ENCODE data around the gene KRTAP4-7. TPM values are rescaled to one million over a fixed set of nuclear protein-coding genes. Genes with fewer than 3 reads are reported as not detected.

The KRTAP4-7 gene
- total and polyA plus RNA-seq, 2 experiments from 2014 or later: not detected

DNA sequence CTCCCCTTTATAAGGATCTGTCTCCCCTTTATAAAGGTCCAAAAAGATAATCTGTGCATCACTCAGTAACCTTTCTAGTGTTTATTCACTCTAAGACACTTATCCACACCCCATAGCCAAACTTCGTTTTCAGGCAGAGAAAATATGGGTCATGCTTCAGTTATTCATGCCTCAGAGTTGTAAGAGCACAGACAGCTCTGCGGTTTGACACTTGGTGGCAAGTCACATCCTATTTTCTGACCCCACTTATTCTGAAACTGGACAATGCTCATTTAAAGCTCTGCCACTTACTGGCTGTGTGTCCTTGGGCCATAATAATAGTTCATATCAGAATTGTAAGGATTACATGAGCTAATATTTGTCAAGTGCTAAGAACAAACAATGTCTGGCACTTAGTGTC lies 34.8 kb upstream of the KRTAP4-7 start (continued):
- TF ChIP-seq, protein P1, sequence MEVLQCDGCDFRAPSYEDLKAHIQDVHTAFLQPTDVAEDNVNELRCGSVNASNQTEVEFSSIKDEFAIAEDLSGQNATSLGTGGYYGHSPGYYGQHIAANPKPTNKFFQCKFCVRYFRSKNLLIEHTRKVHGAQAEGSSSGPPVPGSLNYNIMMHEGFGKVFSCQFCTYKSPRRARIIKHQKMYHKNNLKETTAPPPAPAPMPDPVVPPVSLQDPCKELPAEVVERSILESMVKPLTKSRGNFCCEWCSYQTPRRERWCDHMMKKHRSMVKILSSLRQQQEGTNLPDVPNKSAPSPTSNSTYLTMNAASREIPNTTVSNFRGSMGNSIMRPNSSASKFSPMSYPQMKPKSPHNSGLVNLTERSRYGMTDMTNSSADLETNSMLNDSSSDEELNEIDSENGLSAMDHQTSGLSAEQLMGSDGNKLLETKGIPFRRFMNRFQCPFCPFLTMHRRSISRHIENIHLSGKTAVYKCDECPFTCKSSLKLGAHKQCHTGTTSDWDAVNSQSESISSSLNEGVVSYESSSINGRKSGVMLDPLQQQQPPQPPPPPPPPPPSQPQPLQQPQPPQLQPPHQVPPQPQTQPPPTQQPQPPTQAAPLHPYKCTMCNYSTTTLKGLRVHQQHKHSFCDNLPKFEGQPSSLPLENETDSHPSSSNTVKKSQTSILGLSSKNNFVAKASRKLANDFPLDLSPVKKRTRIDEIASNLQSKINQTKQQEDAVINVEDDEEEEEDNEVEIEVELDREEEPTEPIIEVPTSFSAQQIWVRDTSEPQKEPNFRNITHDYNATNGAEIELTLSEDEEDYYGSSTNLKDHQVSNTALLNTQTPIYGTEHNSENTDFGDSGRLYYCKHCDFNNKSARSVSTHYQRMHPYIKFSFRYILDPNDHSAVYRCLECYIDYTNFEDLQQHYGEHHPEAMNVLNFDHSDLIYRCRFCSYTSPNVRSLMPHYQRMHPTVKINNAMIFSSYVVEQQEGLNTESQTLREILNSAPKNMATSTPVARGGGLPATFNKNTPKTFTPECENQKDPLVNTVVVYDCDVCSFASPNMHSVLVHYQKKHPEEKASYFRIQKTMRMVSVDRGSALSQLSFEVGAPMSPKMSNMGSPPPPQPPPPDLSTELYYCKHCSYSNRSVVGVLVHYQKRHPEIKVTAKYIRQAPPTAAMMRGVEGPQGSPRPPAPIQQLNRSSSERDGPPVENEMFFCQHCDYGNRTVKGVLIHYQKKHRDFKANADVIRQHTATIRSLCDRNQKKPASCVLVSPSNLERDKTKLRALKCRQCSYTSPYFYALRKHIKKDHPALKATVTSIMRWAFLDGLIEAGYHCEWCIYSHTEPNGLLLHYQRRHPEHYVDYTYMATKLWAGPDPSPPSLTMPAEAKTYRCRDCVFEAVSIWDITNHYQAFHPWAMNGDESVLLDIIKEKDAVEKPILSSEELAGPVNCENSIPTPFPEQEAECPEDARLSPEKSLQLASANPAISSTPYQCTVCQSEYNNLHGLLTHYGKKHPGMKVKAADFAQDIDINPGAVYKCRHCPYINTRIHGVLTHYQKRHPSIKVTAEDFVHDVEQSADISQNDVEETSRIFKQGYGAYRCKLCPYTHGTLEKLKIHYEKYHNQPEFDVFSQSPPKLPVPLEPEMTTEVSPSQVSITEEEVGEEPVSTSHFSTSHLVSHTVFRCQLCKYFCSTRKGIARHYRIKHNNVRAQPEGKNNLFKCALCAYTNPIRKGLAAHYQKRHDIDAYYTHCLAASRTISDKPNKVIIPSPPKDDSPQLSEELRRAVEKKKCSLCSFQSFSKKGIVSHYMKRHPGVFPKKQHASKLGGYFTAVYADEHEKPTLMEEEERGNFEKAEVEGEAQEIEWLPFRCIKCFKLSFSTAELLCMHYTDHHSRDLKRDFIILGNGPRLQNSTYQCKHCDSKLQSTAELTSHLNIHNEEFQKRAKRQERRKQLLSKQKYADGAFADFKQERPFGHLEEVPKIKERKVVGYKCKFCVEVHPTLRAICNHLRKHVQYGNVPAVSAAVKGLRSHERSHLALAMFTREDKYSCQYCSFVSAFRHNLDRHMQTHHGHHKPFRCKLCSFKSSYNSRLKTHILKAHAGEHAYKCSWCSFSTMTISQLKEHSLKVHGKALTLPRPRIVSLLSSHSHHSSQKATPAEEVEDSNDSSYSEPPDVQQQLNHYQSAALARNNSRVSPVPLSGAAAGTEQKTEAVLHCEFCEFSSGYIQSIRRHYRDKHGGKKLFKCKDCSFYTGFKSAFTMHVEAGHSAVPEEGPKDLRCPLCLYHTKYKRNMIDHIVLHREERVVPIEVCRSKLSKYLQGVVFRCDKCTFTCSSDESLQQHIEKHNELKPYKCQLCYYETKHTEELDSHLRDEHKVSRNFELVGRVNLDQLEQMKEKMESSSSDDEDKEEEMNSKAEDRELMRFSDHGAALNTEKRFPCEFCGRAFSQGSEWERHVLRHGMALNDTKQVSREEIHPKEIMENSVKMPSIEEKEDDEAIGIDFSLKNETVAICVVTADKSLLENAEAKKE (CRISPR knock-in tag; IDR thresholded peaks at IDR 0.05): no peak

DNA sequence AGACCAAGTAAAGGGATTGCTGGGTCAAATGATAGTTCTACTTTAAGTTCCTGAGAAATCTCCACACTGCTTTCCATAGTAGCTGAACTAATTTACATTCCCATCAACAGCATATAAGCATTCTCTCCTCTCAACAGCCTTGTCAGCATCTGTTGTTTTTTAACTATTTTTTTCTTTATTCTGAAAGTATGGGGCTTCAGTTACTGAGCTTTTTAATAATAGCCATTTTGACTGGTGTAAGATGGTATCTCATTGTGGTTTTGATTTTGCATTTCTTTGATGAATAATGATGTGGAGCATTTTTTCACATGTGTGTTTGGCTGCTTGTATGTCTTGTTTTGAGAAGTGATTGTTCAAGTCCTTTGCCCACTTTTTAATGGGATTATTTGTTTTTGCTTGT lies 31.4 kb upstream of the KRTAP4-7 start:
- DNase-seq (ENCODE audit: low spot score) (no peak), ATAC-seq (no peak)
- H3K9me2 ChIP-seq (ENCODE audit: insufficient read depth): no peaks in the 10 kb centered on the region
- H3K79me2 ChIP-seq (replicated peaks; ENCODE audit: insufficient read depth): no peaks in the 10 kb centered on the region
- no peaks in the 10 kb centered on the region for H4K20me1 ChIP-seq (replicated peaks; ENCODE audit: insufficient read depth)
- Mint-ChIP-seq H3K27me3 (ENCODE audit: insufficient read depth, low read depth, poor library complexity) (no peaks in the 10 kb centered on the region), H3K4me1 (peaks cover 16% of the 10 kb centered on the region), H3K27ac (no peak overlapping the region), H3K4me3 (no peak overlapping the region), H3K9me3 (peaks cover 6% of the 10 kb centered on the region; the same call in 1 of the 3 replicates), H3K36me3 (ENCODE audit: low read depth) (0 out of 3 replicates have a peak, but pooled peaks cover 3% of the 10 kb centered on the region)
- no peak overlapping the region for H2AFZ ChIP-seq
- H3K27ac ChIP-seq (ENCODE audit: low read depth): no peak overlapping the region
- no peaks in the 10 kb centered on the region for H3K36me3 ChIP-seq (ENCODE audit: insufficient read depth)
- H3F3A ChIP-seq (replicated peaks; ENCODE audit: low read depth): no peaks in the 10 kb centered on the region
- H3K27me3 ChIP-seq (ENCODE audit: insufficient read depth): no peaks in the 10 kb centered on the region
- H3K4me2 ChIP-seq: no peak overlapping the region
- no peak overlapping the region for H3K4me3 ChIP-seq
- peaks cover 8% of the 10 kb centered on the region for H3K4me1 ChIP-seq (ENCODE audit: insufficient read depth)
- TF ChIP-seq ZNF114 (CRISPR knock-in tag; IDR thresholded peaks at IDR 0.05) (no peak), CREB1 (CRISPR knock-in tag; IDR thresholded peaks at IDR 0.05; ENCODE audit: low read depth) (no peak), EZH2phosphoT487 (IDR thresholded peaks at IDR 0.05; ENCODE audit: unreplicated experiment) (no peak), STAT1 (IDR thresholded peaks at IDR 0.05; ENCODE audit: unreplicated experiment) (no peak), EZH2 (IDR thresholded peaks at IDR 0.05; ENCODE audit: low read depth, unreplicated experiment) (no peak), NANOG (IDR thresholded peaks at IDR 0.05; ENCODE audit: borderline replicate concordance) (no peak), ZNF331 (CRISPR knock-in tag; IDR thresholded peaks at IDR 0.05; ENCODE audit: low read depth) (no peak)
- TF ChIP-seq, protein P2, sequence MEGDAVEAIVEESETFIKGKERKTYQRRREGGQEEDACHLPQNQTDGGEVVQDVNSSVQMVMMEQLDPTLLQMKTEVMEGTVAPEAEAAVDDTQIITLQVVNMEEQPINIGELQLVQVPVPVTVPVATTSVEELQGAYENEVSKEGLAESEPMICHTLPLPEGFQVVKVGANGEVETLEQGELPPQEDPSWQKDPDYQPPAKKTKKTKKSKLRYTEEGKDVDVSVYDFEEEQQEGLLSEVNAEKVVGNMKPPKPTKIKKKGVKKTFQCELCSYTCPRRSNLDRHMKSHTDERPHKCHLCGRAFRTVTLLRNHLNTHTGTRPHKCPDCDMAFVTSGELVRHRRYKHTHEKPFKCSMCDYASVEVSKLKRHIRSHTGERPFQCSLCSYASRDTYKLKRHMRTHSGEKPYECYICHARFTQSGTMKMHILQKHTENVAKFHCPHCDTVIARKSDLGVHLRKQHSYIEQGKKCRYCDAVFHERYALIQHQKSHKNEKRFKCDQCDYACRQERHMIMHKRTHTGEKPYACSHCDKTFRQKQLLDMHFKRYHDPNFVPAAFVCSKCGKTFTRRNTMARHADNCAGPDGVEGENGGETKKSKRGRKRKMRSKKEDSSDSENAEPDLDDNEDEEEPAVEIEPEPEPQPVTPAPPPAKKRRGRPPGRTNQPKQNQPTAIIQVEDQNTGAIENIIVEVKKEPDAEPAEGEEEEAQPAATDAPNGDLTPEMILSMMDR (conservative IDR thresholded peaks at IDR 0.05; ENCODE audit: low read depth in 2 of 2): no peak

Data from GM23338 (cell line).